ENCODE measurements around the gene ANGPTL5. TPM values are rescaled to one million over a fixed set of nuclear protein-coding genes. Genes with fewer than 3 reads are reported as not detected.

The ANGPTL5 gene
- total and polyA plus RNA-seq, 9 of the 15 experiments (the other 6 are each of a cell fraction or from before 2014, with no cell fraction given), result 0.03 TPM; not detected in 8

DNA sequence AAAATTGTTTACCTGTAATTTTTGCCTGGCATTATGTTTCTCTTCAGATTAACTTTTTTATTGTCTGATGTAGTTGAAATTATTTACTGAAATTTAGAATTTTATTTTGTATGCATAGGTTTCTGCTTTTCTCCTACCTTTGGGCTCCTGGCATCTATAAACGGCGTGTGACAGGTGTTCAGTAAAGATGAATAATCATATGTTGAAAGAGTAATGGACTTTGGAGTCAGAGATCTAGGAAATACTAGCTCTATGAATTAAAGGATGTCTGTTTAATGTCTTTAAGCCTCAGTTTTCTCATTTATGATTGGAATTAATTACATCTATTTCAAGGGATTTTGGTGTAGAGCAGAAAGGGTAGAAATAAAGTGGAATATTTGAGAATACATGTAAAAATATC, 7.2 kb upstream of the ANGPTL5 start (continued):
- TF ChIP-seq SAP30 (IDR thresholded peaks at IDR 0.05; ENCODE audit: borderline replicate concordance, insufficient read depth, low read depth, low read length, poor library complexity, severe bottlenecking), result no peak
- TF ChIP-seq ZSCAN29 (IDR thresholded peaks at IDR 0.05), result no peak
- TF ChIP-seq ILF3 (IDR thresholded peaks at IDR 0.05; ENCODE audit: borderline replicate concordance), result no peak
- no peak for TF ChIP-seq RHOXF2B (CRISPR knock-in tag; conservative IDR thresholded peaks at IDR 0.05)
- TF ChIP-seq FOXM1 (IDR thresholded peaks at IDR 0.05; ENCODE audit: low read depth), result no peak
- TF ChIP-seq FOXM1 (CRISPR knock-in tag; IDR thresholded peaks at IDR 0.05; ENCODE audit: low read depth), result no peak
- TF ChIP-seq IFI16 (CRISPR knock-in tag; IDR thresholded peaks at IDR 0.05), result no peak
- no peak for TF ChIP-seq POLR2G (IDR thresholded peaks at IDR 0.05; ENCODE audit: low read depth, low read length)
- no peak for TF ChIP-seq BMI1 (IDR thresholded peaks at IDR 0.05; ENCODE audit: low read length)

DNA sequence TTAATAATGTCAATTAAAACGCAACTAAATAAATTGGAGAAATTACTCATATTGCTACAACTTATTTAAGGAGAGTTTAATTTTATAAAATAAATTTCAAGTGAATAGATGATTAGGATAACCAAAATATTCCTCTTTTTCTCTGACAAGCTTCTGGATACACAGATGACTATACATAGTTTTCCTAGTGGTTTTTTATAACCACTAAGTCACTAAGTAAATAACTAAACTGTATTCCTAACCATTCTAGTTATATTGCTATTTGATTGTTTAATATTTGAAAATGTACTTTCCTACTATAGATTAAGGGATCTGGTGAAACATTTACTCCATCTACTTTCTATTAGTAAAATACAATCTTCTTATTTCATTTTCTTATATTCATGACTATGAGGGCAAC, 4.7 kb upstream of the ANGPTL5 start:
- ChIA-PET CTCF (ENCODE audit: low intra/inter-chr PET ratio) (no interaction called here), POLR2A (no interaction called here)
- H3K4me2 ChIP-seq (ENCODE audit: insufficient read depth, low read length), result no peak overlapping the region
- DNase-seq (ENCODE audit: extremely low read depth in 1 of 4, low spot score in 3 of 4) (no peak), ATAC-seq (no peak), FAIRE-seq (no peak)
- H3K9me1 ChIP-seq (ENCODE audit: control insufficient read depth, insufficient read depth, low read length), result no peaks in the 10 kb centered on the region
- H3K4me3 ChIP-seq, result no peak overlapping the region
- BruUV-seq (replicated peaks), result no TSS peak
- H2AFZ ChIP-seq (ENCODE audit: low read depth, low read length), result no peak overlapping the region
- no peaks in the 10 kb centered on the region for H3K79me2 ChIP-seq (ENCODE audit: control insufficient read depth, insufficient read depth, low read length)
- in situ Hi-C loops (cut with MboI), result no loop called here
- H3K27me3 ChIP-seq (ENCODE audit: control insufficient read depth in 2 of 2, insufficient read depth in 2 of 2, low read length in 2 of 2), result no peaks in the 10 kb centered on the region
- no peaks in the 10 kb centered on the region for H4K20me1 ChIP-seq (replicated peaks; ENCODE audit: control insufficient read depth, insufficient read depth, low read length)
- H3K27ac ChIP-seq (ENCODE audit: extremely low read depth, low read depth, low read length), result no peak overlapping the region
- no peak overlapping the region for H3K9ac ChIP-seq (ENCODE audit: insufficient read depth in 1 of 2, low read depth in 2 of 2, low read length in 2 of 2)
- intact Hi-C loops (cut with micrococcal nuclease), result no loop called here
- no peaks in the 10 kb centered on the region for H3K36me3 ChIP-seq (ENCODE audit: control insufficient read depth, insufficient read depth, low read length)
- no peaks in the 10 kb centered on the region for H3K9me3 ChIP-seq (replicated peaks; ENCODE audit: control insufficient read depth, insufficient read depth, low read depth, low read length)
- 0% methylated on average over 1 of the region's 1 CpG for WGBS (ENCODE audit: insufficient coverage, low coverage, missing lambda C conversion rate)
- H3K4me1 ChIP-seq (replicated peaks in 1 of 2; ENCODE audit: control insufficient read depth in 2 of 2, insufficient read depth in 2 of 2, low read length in 2 of 2), result no peaks in the 10 kb centered on the region
- TF ChIP-seq, protein P1, sequence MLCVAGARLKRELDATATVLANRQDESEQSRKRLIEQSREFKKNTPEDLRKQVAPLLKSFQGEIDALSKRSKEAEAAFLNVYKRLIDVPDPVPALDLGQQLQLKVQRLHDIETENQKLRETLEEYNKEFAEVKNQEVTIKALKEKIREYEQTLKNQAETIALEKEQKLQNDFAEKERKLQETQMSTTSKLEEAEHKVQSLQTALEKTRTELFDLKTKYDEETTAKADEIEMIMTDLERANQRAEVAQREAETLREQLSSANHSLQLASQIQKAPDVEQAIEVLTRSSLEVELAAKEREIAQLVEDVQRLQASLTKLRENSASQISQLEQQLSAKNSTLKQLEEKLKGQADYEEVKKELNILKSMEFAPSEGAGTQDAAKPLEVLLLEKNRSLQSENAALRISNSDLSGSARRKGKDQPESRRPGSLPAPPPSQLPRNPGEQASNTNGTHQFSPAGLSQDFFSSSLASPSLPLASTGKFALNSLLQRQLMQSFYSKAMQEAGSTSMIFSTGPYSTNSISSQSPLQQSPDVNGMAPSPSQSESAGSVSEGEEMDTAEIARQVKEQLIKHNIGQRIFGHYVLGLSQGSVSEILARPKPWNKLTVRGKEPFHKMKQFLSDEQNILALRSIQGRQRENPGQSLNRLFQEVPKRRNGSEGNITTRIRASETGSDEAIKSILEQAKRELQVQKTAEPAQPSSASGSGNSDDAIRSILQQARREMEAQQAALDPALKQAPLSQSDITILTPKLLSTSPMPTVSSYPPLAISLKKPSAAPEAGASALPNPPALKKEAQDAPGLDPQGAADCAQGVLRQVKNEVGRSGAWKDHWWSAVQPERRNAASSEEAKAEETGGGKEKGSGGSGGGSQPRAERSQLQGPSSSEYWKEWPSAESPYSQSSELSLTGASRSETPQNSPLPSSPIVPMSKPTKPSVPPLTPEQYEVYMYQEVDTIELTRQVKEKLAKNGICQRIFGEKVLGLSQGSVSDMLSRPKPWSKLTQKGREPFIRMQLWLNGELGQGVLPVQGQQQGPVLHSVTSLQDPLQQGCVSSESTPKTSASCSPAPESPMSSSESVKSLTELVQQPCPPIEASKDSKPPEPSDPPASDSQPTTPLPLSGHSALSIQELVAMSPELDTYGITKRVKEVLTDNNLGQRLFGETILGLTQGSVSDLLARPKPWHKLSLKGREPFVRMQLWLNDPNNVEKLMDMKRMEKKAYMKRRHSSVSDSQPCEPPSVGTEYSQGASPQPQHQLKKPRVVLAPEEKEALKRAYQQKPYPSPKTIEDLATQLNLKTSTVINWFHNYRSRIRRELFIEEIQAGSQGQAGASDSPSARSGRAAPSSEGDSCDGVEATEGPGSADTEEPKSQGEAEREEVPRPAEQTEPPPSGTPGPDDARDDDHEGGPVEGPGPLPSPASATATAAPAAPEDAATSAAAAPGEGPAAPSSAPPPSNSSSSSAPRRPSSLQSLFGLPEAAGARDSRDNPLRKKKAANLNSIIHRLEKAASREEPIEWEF (CRISPR knock-in tag; IDR thresholded peaks at IDR 0.05), result no peak
- TF ChIP-seq STAT5B (CRISPR knock-in tag; IDR thresholded peaks at IDR 0.05) (no peak), ZNF778 (CRISPR knock-in tag; IDR thresholded peaks at IDR 0.05) (no peak), RBBP5 (IDR thresholded peaks at IDR 0.05; ENCODE audit: borderline replicate concordance, insufficient read depth, low read length, poor library complexity, severe bottlenecking) (no peak)
- TF ChIP-seq, protein P2, sequence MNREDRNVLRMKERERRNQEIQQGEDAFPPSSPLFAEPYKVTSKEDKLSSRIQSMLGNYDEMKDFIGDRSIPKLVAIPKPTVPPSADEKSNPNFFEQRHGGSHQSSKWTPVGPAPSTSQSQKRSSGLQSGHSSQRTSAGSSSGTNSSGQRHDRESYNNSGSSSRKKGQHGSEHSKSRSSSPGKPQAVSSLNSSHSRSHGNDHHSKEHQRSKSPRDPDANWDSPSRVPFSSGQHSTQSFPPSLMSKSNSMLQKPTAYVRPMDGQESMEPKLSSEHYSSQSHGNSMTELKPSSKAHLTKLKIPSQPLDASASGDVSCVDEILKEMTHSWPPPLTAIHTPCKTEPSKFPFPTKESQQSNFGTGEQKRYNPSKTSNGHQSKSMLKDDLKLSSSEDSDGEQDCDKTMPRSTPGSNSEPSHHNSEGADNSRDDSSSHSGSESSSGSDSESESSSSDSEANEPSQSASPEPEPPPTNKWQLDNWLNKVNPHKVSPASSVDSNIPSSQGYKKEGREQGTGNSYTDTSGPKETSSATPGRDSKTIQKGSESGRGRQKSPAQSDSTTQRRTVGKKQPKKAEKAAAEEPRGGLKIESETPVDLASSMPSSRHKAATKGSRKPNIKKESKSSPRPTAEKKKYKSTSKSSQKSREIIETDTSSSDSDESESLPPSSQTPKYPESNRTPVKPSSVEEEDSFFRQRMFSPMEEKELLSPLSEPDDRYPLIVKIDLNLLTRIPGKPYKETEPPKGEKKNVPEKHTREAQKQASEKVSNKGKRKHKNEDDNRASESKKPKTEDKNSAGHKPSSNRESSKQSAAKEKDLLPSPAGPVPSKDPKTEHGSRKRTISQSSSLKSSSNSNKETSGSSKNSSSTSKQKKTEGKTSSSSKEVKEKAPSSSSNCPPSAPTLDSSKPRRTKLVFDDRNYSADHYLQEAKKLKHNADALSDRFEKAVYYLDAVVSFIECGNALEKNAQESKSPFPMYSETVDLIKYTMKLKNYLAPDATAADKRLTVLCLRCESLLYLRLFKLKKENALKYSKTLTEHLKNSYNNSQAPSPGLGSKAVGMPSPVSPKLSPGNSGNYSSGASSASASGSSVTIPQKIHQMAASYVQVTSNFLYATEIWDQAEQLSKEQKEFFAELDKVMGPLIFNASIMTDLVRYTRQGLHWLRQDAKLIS (CRISPR knock-in tag; IDR thresholded peaks at IDR 0.05), result no peak
